ENCODE data around the gene ADGRG3.

Gene ADGRG3

DNA sequence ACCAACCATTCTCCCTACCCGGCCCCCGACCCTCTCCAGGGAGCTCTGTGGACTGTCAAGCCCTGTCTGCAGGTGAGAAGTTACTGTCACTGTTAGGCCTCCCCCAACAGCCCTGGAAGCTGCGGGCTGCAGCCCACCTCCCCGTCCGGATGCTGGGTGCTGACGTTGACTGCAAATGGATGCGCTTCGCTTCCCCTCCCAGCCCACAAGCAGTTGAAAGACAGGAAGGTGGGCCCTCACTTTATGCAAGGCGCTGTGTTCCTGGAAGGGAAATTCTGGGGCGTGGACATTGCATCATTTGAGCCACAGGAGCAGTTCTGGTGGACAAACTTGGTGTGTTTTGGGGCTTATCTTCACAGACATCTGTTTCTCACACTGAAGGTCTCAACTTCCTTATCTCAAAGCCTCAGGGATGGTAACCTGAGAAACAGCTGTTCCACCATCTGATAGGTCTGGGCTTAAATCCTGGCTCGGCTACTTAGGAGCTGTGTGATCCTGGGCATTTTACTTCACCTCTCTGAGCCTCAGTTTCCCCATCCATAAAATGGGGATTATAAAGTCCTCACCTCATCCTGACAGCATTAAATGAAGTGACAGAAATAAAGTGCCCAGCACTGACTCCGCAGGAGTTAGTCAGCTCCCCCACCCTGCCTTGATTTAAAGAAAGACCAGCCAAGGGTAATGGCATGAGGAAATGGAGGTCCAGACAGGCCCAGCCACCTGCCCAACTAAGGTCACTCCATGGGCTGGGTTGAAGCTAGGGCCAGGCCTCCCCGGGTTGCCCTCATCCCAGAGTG, 21.9 kb downstream of the ADGRG3 start:
- Mint-ChIP-seq H3K4me3 (peak overlapping the region; percentile 15), H3K9me3 (no peaks in the 10 kb centered on the region), H3K27ac (no peak overlapping the region), H3K36me3 (no peaks in the 10 kb centered on the region), H3K27me3 (no peaks in the 10 kb centered on the region), H3K4me1 (peaks cover 23% of the 10 kb centered on the region)

DNA sequence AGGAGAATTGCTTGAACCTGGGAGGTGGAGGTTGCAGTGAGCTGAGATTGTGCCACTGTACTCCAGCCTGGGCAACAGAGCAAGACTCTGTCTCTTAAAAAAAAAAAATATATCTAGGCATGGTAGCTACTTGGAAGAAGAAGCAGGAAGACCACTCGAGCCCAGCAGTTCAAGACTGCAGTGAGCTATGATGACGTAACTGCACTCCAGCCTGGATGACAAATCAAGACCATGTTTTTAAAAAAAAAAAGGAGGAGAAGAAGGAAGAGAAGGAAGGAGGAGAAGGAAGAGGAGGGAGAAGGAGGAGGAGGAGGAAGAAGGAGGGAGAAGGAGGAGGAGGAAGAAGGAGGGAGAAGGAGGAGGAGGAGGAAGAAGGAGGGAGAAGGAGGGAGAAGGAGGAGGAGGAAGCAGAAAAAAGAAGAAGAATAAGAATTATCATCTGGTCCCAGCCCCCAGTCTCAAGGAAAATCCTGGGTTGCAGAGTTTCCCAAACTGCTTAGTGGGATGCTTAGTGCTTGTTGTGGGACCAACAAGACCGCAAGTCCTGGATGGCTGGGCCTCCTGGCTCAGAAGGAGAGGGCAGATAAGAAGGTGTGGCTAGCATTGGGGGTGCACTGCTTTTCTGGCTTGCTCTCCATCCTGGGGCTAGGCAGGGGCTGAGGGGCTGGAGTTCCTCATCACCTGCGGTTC, 22.8 kb downstream of the ADGRG3 start:
- Mint-ChIP-seq H3K27ac (no peak overlapping the region), H3K4me3 (no peak overlapping the region), H3K4me1 (peaks cover 29% of the 10 kb centered on the region), H3K27me3 (no peaks in the 10 kb centered on the region), H3K36me3 (no peaks in the 10 kb centered on the region), H3K9me3 (no peaks in the 10 kb centered on the region)

DNA sequence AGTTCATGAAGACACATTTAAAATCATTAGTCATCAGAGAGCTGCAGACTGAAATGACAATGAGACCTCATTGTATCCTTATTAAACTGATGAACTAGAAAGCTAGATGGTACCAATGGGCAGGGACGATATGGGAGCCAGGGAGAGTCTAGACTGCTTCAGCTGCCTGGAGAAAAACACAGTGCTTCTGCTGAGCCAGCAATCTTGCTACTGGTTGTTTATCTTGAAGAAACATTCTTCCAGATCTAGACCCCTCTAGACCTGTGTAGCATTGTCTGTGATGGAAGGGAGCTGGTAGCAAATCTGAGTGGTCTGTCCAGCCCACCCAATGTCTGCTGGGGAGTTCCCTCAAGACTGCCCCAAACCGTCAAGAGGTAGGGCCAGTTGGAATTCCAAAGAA, 24.5 kb downstream of the ADGRG3 start:
- no peaks in the 10 kb centered on the region for H3K36me3 Mint-ChIP-seq
- H3K4me3 Mint-ChIP-seq, result no peak overlapping the region
- H3K27ac Mint-ChIP-seq, result no peak overlapping the region
- H3K4me1 Mint-ChIP-seq, result peaks cover 29% of the 10 kb centered on the region
- H3K27me3 Mint-ChIP-seq, result no peaks in the 10 kb centered on the region
- no peaks in the 10 kb centered on the region for H3K9me3 Mint-ChIP-seq

DNA sequence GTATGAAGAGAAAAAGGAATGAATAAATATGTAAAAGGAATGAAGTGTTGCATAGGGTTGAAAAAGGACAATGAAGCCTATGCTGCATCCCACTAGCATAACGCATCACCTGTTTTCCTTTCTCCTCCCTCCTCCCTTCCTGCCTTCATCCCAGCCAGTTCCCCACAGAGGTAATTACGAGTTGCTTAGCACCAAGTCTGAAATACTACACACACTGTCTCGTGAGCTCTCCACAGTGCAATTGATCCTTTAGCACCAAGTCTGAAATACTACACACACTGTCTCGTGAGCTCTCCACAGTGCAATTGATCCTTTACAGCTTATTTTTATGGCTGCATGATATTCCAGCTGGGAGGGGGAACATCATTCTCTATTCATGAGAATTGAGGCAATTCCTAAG, 25.4 kb downstream of the ADGRG3 start:
- Mint-ChIP-seq H3K4me3 (no peak overlapping the region), H3K4me1 (peaks cover 29% of the 10 kb centered on the region), H3K27ac (no peak overlapping the region), H3K9me3 (no peaks in the 10 kb centered on the region), H3K36me3 (no peaks in the 10 kb centered on the region), H3K27me3 (no peaks in the 10 kb centered on the region)

DNA sequence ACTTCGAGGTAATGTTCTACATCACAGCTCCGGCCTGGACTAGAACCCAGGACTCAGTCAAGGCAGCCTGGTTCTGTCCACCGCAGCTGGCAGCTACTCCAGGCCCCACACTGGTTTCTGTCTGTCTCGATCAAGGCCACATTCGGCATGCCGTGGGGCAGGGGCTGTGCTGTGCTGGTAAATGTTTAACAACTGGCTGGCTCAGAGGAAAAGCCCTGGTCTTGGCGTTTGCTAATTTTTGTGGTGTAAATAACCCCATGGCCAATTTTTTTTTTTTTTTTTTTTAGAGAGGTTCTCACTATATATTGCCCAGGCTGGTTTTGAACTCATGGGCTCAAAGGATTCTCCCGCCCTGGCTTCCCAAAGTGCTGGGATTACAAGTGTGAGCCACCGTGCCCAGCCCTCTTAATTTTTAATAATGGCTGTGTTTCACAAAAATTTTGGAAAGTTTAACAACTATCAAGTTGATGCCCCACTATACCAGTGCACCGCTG, 26.2 kb downstream of the ADGRG3 start:
- Mint-ChIP-seq H3K9me3 (no peaks in the 10 kb centered on the region), H3K36me3 (no peaks in the 10 kb centered on the region), H3K27ac (no peak overlapping the region), H3K4me3 (no peak overlapping the region), H3K4me1 (peaks cover 26% of the 10 kb centered on the region), H3K27me3 (no peaks in the 10 kb centered on the region)

DNA sequence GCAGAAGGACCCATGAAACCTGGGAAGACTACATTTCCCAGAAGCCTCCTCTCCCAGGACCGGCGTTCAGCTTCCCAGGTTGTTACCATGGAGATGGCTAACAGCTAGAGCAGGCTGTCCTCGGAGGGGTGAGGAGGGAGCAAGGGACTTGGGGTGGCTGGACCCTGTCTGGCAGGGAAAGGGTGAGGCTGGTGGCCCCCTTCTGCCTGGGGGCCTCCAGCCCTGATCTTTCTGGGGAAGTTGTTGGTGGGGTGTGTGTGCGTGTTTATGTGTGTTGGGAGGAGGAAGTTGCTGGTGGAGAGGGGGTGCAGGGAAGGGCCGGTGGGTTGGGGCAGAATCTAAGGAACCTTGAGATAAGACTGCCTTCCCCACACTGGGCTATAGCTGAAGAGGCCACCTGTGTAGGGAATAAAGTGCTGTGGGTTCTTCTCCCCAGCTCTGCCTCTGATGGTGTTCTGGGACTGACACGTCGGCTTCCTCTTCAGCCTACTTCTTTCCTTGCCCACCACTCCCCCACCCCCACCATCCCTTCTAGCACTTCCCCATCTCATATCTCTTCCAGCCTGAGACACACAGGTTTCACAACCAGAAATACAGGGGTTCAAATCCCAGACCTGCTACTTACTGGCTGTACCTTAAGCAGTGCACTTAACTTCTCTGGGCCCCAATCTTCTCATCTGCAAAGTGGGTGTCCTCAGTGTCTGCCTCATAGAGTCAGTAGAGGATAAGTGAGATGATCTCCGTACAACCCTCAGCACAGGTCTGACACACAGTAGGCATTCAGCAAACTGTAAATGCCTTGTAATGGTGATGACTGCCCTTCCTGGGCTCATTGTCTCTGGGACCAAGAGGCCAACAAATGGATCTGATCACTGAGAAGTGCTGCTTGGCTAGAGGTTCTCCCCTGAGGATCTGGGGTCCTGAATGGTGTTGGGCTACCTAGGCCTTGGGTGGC, 26.9 kb downstream of the ADGRG3 start, which contains the start of gene DRC7:
TSS of gene DRC7 (plus strand) at position 82 of the 955 bp plus-strand sequence. CDS start 3,144 bp downstream, outside the sequence.
- H3K9me3 Mint-ChIP-seq, result no peaks in the 10 kb centered on the region
- no peak within 1 kb of the TSS for H3K4me3 Mint-ChIP-seq
- no peaks in the 10 kb centered on the region for H3K27me3 Mint-ChIP-seq
- H3K36me3 Mint-ChIP-seq, result no peaks in the 10 kb centered on the region
- no peak within 1 kb of the TSS for H3K27ac Mint-ChIP-seq
- peaks cover 19% of the 10 kb centered on the region for H3K4me1 Mint-ChIP-seq

DNA sequence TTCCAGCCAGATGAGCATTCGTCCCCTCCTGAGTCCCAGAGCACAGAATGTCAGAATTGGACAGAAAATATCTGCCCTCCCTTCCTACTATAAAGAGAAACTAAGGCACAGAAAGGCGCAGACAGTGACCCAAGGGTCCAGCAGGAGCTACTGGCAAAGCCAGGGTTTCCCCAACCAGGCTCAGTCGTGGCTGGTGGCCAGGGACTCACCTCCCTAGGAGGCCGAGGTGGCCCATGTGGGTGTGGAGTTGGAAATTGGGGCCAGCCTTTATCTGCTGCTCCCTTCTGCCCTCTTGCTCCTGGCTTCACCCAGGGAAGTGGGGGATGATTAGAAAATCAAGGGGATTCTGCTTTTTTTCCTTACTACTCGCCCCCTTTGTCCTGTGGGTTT, 27.6 kb downstream of the ADGRG3 start:
- Mint-ChIP-seq H3K27ac (no peak overlapping the region), H3K4me3 (no peak overlapping the region), H3K4me1 (peaks cover 14% of the 10 kb centered on the region), H3K9me3 (no peaks in the 10 kb centered on the region), H3K27me3 (no peaks in the 10 kb centered on the region), H3K36me3 (no peaks in the 10 kb centered on the region)

DNA sequence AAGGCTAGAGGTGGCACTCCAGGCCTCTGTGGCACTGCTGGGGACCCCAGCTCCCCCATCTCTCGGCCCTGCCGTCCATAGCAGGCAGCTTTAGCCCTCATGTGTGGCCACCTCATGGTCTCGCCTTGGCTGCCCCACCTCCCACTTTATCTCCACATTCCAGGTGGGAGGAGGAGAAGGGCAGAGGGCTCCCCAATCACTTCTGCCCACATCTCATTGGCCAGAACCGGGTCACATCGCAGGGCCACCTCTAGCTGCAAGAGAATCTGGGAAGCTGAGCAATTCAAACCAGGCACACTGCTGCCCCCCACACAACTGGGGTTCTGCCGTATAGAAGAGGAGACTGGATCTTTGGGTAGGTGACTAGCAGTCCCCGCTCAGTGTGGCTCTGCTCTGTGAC, 28.1 kb downstream of the ADGRG3 start:
- Mint-ChIP-seq H3K27me3 (no peaks in the 10 kb centered on the region), H3K27ac (peak overlapping the region; percentile 62), H3K4me3 (no peak overlapping the region), H3K36me3 (no peaks in the 10 kb centered on the region), H3K4me1 (peaks cover 12% of the 10 kb centered on the region), H3K9me3 (no peaks in the 10 kb centered on the region)

DNA sequence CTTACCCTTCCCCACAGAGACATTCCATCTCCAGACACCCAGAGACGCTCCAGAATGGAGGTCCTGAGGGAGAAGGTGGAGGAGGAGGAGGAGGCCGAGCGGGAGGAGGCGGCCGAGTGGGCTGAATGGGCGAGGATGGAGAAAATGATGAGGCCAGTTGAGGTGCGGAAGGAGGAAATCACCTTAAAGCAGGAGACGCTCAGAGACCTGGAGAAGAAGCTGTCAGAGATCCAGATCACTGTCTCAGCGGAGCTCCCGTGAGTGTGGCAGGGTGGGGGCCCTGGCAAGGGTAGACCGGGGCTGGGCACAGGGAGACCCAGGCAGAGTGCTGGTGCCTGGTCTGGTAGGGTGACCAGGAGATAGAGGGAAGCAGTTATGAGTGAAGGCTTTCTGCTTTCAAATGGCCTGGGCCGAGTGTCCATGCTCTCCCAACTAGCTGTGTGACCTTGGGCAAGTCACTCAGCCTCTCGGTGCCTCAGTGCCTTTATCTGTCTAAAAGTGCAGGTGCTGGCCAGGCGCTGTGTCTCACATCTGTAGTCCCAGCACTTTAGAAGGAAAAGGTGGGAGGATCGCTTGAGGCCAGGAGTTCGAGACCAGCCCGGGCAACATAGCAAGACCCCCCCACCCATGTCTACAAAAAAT, 29.9 kb downstream of the ADGRG3 start:
- H3K36me3 Mint-ChIP-seq, result no peaks in the 10 kb centered on the region
- H3K27ac Mint-ChIP-seq, result no peak overlapping the region
- no peaks in the 10 kb centered on the region for H3K9me3 Mint-ChIP-seq
- no peak overlapping the region for H3K4me3 Mint-ChIP-seq
- H3K27me3 Mint-ChIP-seq, result no peaks in the 10 kb centered on the region
- H3K4me1 Mint-ChIP-seq, result peaks cover 12% of the 10 kb centered on the region

DNA sequence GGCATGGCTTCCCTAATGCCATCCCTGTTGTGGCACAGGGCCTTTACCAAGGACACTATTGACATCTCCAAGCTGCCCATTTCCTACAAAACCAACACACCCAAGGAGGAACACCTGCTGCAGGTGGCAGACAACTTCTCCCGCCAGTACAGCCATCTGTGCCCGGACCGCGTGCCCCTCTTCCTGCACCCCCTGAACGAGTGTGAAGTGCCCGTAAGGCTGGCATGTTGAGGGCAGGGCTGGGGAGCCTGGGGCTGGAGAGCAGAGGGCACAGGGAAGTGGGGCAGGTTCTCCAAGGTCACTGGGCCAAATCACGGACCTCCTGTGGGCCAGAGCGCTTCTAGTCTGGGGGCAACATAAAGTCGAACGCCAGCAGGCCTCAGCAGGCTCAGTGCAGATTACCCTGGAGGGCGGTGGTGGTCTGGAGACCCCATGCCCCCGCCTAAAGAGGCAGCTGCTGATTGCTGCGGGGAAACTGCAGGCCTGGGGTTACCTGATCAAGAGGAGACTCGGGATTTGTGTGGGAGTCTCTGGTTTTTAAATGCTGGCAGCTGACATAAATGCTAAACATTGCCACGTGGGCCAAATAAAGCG, 30.8 kb downstream of the ADGRG3 start:
- Mint-ChIP-seq H3K4me1 (peaks cover 12% of the 10 kb centered on the region), H3K36me3 (no peaks in the 10 kb centered on the region), H3K9me3 (no peaks in the 10 kb centered on the region), H3K4me3 (no peak overlapping the region), H3K27me3 (no peaks in the 10 kb centered on the region), H3K27ac (no peak overlapping the region)

DNA sequence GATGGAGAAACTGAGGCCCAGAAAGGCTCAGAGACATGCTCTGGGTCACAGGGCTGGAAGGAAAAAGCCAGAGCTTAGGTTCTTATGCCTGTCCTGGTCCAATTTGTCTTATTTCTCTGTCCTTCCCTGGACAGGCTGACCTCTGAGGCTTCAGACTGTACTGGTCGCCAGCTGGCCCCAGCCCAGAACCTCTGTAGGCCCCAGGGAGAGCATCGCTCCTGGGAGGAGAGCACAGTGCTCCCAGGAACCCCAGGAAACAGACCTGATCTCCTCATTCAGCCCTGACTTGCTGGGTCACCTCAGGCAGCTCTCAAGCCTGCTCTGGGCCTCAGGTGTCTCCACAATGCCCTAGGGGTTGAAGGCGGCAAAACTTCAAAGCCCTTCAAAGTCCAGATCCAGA, 31.4 kb downstream of the ADGRG3 start:
- Mint-ChIP-seq H3K27ac (no peak overlapping the region), H3K4me1 (peaks cover 10% of the 10 kb centered on the region), H3K9me3 (no peaks in the 10 kb centered on the region), H3K27me3 (no peaks in the 10 kb centered on the region), H3K4me3 (no peak overlapping the region), H3K36me3 (no peaks in the 10 kb centered on the region)

DNA sequence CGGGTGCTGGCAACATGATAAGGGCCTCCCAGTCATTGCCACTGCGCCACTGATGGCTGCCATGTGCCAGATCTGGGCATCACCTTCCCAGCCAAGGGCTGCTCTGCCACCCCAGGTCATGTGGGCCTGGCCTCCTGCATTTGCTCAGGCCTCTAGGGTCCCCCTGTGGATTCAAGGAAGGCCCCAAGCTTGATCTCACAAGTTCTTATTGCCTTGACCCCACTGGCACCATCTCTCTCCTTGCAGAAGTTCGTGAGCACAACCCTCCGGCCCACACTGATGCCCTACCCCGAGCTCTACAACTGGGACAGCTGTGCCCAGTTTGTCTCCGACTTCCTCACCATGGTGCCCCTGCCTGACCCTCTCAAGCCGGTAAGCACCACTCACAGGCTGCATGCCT, 31.8 kb downstream of the ADGRG3 start:
- Mint-ChIP-seq H3K27ac (no peak overlapping the region), H3K27me3 (no peaks in the 10 kb centered on the region), H3K9me3 (no peaks in the 10 kb centered on the region), H3K36me3 (no peaks in the 10 kb centered on the region), H3K4me1 (peaks cover 6% of the 10 kb centered on the region), H3K4me3 (no peak overlapping the region)

DNA sequence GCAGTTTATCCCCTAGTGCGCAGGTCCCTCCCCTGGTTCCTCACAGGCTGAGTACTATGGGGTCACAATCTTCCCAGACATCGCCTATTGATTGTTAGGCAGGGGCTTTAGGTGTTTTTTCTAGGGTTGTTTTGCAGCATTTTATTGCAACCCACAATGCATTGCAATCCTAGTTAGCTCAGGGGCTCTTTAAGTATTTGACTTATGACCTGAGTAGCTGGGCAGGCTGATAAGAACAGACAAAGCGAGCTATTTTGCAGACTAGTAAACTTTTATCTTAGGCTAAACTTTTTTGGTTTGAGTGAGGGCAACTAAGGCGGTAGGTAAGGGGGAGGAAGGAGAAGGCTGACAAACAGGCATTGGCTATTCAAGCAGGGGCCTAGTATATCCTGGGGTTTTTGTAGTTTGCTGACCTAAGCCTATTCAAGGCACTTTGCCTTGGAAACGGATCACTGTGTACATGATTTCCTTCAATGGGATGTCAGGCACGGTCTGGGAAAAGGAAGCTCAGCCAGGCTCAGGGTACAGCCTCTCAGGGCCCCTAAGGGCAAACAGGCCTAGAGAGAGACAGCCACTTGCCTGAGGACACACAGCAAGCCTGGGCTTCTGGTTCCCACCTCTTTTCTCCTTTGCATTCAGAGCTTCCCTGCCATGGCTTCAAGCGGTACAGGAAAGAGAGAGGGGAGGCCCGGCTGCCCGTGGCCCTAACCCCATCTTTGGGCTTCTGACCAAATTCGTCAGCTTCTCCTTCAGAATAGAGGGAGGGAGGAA, 32.9 kb downstream of the ADGRG3 start:
- Mint-ChIP-seq H3K27me3 (no peaks in the 10 kb centered on the region), H3K4me3 (no peak overlapping the region), H3K4me1 (no peaks in the 10 kb centered on the region), H3K36me3 (no peaks in the 10 kb centered on the region), H3K9me3 (no peaks in the 10 kb centered on the region), H3K27ac (no peak overlapping the region)

DNA sequence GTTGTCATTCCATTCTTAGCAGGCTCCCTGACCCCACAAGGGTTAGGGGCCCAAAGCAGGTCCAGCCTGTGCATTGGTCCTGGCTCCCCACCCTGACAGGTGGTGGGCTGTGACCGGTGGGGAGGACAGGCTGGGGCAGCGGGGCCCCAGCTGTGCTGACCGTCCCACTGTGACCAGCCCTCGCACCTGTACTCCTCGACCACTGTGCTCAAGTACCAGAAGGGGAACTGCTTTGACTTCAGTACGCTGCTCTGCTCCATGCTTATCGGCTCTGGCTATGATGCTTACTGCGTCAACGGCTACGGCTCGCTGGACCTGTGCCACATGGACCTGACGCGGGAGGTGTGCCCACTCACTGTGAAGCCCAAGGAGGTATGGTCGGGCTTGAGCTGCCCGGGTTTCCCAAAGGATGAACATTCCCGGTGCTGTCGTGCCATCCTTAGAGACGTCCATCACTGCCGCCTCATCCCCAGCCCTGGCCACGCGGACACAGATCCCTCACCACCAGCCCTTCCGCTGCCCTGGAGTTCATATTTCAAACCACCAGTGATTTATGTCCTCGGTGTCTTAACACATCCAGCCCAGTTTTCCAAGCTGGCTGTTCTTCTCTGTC, 33.8 kb downstream of the ADGRG3 start:
- Mint-ChIP-seq H3K4me1 (no peaks in the 10 kb centered on the region), H3K27ac (no peak overlapping the region), H3K27me3 (no peaks in the 10 kb centered on the region), H3K9me3 (no peaks in the 10 kb centered on the region), H3K36me3 (no peaks in the 10 kb centered on the region), H3K4me3 (no peak overlapping the region)
